Measurements from ENCODE around the gene TXNRD2. TPM values are rescaled to one million over a fixed set of nuclear protein-coding genes. Genes with fewer than 3 reads are reported as not detected.

Gene TXNRD2
- total RNA-seq, 1 donor from 2014 or later: 6.4 TPM

DNA sequence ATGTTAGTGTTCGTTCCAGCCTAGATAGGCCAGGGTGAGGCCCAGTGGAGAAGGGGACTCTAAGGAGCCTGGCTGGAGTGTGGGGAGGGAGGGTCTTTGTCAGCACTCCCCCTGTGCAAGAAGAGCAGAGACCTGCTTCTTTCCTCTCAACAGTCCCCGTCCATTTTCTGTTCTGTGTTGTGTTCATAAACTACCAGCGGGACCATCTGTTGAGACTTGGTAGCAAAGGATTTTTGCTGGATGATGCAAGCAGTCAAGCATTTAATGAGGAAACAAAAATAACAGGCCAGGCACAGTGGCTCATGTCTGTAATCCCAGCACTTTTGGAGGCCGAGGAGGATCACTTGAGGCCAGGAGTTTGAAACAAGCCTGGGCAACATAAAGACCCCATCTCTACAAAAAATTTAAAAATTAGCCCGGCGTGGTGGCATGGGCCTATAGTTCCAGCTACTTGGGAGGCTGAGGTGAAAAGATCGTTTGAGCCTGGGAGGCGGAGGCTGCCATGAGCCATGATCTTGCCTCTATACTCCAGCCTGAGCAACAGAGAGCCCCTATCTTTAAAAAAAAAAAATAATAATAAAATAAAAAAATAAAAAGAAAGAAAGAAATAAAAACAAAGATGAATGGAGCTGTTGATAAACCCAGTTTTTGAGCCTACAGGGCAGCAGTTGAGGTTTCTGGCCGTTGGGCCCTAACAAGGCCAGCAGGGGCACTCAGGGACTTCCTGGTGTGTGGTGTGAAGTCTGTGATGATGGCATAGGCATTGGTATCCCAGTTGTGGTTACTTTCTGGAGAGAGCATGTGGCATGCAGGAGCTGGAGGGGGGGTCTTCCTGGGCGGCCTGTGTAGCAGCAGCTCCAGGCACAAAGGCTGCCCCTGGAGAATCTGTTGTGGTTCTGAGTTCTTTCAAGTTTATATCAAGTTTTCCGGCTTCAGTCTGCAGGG, 1.7 kb upstream of the TXNRD2 start:
- H3K4me3 Mint-ChIP-seq (ENCODE audit: unreplicated experiment): peak overlapping the region; percentile 81
- H3K9me3 Mint-ChIP-seq (ENCODE audit: unreplicated experiment): peaks cover 1% of the 10 kb centered on the region
- TF ChIP-seq, protein P1, sequence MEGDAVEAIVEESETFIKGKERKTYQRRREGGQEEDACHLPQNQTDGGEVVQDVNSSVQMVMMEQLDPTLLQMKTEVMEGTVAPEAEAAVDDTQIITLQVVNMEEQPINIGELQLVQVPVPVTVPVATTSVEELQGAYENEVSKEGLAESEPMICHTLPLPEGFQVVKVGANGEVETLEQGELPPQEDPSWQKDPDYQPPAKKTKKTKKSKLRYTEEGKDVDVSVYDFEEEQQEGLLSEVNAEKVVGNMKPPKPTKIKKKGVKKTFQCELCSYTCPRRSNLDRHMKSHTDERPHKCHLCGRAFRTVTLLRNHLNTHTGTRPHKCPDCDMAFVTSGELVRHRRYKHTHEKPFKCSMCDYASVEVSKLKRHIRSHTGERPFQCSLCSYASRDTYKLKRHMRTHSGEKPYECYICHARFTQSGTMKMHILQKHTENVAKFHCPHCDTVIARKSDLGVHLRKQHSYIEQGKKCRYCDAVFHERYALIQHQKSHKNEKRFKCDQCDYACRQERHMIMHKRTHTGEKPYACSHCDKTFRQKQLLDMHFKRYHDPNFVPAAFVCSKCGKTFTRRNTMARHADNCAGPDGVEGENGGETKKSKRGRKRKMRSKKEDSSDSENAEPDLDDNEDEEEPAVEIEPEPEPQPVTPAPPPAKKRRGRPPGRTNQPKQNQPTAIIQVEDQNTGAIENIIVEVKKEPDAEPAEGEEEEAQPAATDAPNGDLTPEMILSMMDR (IDR thresholded peaks at IDR 0.05; ENCODE audit: partially characterized antibody, unreplicated experiment): no peak
- peaks cover 3% of the 10 kb centered on the region for H3K36me3 Mint-ChIP-seq (ENCODE audit: unreplicated experiment)
- H3K27ac Mint-ChIP-seq (ENCODE audit: unreplicated experiment): peak overlapping the region; percentile 95
- no peak for DNase-seq
- H3K27me3 Mint-ChIP-seq (ENCODE audit: unreplicated experiment): peaks cover 13% of the 10 kb centered on the region
- H3K4me1 Mint-ChIP-seq (ENCODE audit: low read depth, unreplicated experiment): peaks cover 20% of the 10 kb centered on the region

DNA sequence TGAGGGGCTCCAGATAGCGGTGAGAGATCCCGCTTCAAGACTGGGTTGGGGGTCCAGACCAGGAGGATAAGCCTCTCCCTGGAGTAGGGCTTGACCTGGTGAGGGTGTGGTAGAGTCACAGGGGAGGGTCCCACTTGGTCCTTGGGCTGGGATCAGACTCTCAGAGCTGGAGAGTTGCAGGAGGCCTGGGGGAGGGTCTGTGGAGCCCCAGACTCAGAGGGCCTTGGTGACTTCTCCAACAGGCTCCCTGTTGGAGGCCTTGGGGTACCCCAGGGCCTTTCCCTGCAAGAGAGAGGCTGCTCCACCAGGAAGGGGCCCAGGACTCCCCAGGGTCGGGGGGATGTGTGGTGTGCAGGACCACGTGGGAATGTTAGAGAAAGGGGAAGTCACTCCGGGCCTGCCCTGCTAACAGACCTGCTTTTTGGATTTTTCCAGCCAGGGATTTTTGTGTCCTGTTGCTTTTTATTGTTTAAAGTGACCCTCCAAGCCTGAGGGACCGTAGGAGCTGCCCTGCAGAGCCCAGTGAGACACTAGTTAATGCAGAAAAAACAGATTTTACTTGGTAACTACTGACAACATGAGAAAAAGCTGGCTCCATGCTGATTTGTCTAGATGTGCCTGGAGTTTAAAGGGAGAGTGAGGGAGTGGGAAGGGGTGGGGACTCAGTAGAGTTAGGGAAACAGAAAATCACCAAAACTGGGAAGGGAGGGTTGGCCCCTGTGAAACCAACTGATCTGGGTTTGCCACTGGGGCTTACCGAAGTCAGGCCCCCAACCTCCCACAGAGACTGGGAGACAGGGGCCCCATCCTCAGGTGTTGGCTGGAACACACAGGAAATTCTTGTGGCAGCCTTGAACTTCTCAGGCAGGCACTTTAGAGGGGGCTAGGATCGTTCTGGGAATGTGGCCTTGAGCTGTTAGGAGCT, 801 bp upstream of the TXNRD2 start:
- Mint-ChIP-seq H3K4me3 (ENCODE audit: unreplicated experiment) (peak overlapping the region; percentile 81), H3K9me3 (ENCODE audit: unreplicated experiment) (peaks cover 1% of the 10 kb centered on the region), H3K27me3 (ENCODE audit: unreplicated experiment) (peaks cover 13% of the 10 kb centered on the region), H3K36me3 (ENCODE audit: unreplicated experiment) (peaks cover 8% of the 10 kb centered on the region), H3K4me1 (ENCODE audit: low read depth, unreplicated experiment) (peaks cover 20% of the 10 kb centered on the region), H3K27ac (ENCODE audit: unreplicated experiment) (peak overlapping the region; percentile 95)
- TF ChIP-seq, protein P1 (IDR thresholded peaks at IDR 0.05; ENCODE audit: partially characterized antibody, unreplicated experiment): no peak
- DNase-seq: no peak

DNA sequence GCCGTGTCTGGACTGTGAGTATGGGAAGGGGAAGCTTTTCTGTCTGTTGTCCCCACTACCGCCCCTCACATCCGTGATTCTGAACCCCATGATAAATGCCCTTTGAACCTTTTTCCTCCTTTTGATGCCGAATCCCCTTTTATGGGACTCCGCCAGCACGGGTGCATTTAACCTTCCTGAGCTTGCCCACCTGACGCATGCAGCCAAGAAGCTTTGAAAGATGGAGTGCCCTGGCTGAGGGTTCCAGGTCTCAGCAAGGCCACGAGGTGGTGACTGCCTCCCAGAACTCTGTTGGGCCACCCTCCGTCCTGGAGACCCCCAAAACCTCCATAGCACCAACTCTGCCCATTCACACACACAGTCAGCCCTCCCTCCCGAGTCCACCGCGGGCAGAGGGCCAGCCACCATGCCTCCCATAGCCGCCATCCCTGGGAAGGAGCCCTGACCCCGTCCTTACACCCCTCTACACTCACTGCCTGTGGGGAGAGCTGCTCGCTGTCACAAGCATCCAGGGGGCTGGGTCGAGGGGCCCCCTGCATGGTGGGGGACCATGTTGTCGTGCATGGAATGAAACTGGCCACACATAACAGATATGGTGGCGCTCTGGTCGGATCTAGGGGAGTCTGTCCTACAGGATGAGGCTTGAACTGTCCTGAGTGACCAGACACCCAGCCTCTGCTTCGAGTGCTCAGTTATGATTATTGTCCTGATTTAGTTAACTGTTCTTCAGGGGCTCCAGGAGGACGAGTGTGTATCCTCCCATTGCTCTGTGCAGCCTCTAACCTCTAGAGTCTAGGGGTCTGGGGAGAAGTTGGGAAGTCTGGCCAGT, 868 bp downstream of the TXNRD2 start:
- Mint-ChIP-seq H3K9me3 (ENCODE audit: unreplicated experiment) (peaks cover 5% of the 10 kb centered on the region), H3K4me3 (ENCODE audit: unreplicated experiment) (peak overlapping the region; percentile 79), H3K27me3 (ENCODE audit: unreplicated experiment) (peaks cover 13% of the 10 kb centered on the region), H3K4me1 (ENCODE audit: low read depth, unreplicated experiment) (peaks cover 16% of the 10 kb centered on the region), H3K36me3 (ENCODE audit: unreplicated experiment) (peaks cover 22% of the 10 kb centered on the region), H3K27ac (ENCODE audit: unreplicated experiment) (peak overlapping the region; percentile 66)
- TF ChIP-seq, protein P1 (IDR thresholded peaks at IDR 0.05; ENCODE audit: partially characterized antibody, unreplicated experiment): no peak
- DNase-seq: no peak

DNA sequence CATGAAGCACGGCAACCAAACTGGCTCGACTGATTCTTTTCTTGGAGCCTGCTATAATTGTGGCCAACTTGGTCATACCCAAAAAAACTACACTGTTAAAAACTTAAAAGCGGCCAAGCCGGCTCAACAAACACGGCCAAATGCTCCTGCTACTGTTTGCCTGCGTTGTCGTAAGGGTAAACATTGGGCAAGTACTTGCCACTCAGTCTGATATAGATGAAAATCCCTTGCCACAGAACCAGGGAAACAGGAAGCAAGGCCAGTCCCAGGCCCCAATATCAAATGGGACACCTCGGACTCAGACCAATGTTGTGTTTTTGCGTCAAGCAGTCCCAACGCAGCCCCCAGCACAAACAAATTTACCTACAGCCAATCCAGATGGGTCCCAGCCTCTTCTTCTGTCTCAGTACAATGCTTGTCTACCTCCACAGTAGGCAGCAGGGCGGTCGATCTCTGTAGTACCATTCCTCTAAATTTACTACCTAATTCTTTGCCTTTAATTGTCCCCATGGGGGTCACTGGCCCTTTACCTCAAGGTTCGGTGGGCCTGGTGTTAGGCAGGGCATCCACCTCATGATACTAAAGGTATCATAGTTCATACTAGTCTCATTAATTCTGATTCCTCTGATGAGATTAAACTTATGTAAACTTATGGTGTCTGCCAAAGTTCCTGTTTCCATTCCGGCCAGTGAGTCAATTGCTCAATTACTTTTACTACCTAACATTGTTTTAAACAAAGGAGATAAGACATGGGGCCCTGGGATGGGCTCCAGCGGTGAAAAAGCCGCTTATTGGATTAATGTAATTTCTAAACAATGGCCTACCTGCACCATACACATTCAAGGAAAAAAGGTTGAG, 3.8 kb downstream of the TXNRD2 start:
- Mint-ChIP-seq H3K36me3 (ENCODE audit: unreplicated experiment) (peaks cover 22% of the 10 kb centered on the region), H3K27ac (ENCODE audit: unreplicated experiment) (no peak overlapping the region), H3K9me3 (ENCODE audit: unreplicated experiment) (peaks cover 10% of the 10 kb centered on the region), H3K27me3 (ENCODE audit: unreplicated experiment) (peaks cover 9% of the 10 kb centered on the region), H3K4me3 (ENCODE audit: unreplicated experiment) (no peak overlapping the region), H3K4me1 (ENCODE audit: low read depth, unreplicated experiment) (peaks cover 8% of the 10 kb centered on the region)
- no peak for DNase-seq
- TF ChIP-seq, protein P1 (IDR thresholded peaks at IDR 0.05; ENCODE audit: partially characterized antibody, unreplicated experiment): no peak

Data from glutamatergic neuron (in vitro differentiated cells).